Epithelial cell of esophagus (primary cell): ENCODE measurements around the gene GDAP2.

Source experiments
- DNase-seq: peaks from one replicate; pipeline ENCODE4 v3.0.0; 2010; ENCODE audit warnings: low read depth
- H3K4me3 ChIP-seq: 2 replicates; pipeline ENCODE4 v1.5.1; 2011; ENCODE audit warnings: mild to moderate bottlenecking, low read length, control low read depth
- TF ChIP-seq, protein P1 (sequence below): IDR thresholded peaks from 2 replicates; pipeline ENCODE4 v1.5.1; 2011; ENCODE audit warnings: low read depth, mild to moderate bottlenecking, low read length, control low read depth, inconsistent platforms; ENCODE audit not compliant: insufficient read depth; ENCODE audit errors: missing control alignments

The GDAP2 gene

DNA sequence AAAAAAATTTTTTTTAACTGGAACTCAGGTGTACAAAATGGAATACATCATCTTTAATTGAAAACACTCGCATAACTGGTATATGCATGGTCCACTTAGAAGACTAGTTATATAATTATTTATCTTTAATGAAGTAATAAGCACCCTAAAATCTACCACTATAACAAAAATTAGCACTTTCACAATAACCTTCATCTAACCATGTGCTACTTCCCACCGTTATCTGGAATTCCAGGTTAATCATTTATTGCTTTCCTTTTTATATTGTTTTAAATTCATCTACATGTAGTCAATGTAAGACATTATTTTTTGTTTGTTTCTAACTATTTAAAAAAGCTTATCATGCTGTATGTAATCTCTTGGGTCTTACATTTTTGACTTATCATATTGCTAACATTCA is 39.0 kb downstream of the GDAP2 start:
- no peak overlapping the region for H3K4me3 ChIP-seq
- no peak for DNase-seq
- TF ChIP-seq, protein P1, sequence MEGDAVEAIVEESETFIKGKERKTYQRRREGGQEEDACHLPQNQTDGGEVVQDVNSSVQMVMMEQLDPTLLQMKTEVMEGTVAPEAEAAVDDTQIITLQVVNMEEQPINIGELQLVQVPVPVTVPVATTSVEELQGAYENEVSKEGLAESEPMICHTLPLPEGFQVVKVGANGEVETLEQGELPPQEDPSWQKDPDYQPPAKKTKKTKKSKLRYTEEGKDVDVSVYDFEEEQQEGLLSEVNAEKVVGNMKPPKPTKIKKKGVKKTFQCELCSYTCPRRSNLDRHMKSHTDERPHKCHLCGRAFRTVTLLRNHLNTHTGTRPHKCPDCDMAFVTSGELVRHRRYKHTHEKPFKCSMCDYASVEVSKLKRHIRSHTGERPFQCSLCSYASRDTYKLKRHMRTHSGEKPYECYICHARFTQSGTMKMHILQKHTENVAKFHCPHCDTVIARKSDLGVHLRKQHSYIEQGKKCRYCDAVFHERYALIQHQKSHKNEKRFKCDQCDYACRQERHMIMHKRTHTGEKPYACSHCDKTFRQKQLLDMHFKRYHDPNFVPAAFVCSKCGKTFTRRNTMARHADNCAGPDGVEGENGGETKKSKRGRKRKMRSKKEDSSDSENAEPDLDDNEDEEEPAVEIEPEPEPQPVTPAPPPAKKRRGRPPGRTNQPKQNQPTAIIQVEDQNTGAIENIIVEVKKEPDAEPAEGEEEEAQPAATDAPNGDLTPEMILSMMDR: no peak

DNA sequence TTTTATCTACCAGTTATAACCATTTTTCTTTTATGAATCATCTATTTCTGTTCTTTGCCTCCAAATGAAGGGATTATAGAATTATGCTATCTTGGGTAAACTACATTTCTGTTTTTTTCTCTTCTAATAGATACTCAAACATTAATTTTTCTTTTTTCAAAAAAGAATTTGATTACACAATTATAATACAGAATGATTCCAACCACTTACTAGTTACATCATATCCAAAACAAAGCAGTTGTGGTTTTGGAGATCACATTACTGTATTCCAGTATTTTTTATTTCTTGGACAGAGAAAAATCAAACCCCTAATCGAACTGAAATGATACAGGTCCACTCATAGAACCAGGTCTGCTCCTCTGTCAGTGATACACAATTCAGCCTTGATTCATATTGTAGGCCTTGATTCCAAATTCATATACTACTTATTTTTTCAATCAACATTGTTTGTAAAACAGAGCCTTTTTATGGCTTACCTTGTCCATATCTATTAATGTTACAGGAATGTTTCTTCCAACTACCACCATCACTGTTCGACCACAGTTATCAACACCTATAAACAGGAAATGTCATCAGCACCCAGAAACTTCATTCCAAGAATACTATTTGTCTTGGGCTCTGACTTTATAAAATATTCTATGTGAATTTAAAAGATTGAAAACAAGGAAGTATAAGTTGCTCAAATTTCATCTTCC is 43.2 kb downstream of the GDAP2 start:
- no peak overlapping the region for H3K4me3 ChIP-seq
- TF ChIP-seq, protein P1: no peak
- peak; percentile 6 for DNase-seq

DNA sequence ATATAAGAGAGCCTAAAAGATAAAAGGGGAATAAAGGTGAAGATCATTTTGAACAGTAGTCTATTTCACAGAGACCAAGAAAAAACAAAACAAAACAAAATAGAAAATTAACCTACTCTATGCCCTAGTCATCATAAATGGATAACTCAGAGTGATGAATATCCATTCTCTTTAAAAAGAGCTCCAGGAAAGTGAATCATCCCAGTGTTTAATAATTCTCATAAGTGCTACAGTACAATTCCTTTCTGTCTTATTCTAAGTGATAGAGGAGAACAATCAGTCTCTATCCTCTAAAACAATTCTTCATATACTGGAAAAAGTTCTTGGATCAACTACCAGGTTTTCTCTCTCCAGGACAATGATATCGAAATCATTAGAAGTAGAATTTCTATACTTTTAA is 45.8 kb downstream of the GDAP2 start:
- no peak overlapping the region for H3K4me3 ChIP-seq
- no peak for DNase-seq
- TF ChIP-seq, protein P1: no peak

DNA sequence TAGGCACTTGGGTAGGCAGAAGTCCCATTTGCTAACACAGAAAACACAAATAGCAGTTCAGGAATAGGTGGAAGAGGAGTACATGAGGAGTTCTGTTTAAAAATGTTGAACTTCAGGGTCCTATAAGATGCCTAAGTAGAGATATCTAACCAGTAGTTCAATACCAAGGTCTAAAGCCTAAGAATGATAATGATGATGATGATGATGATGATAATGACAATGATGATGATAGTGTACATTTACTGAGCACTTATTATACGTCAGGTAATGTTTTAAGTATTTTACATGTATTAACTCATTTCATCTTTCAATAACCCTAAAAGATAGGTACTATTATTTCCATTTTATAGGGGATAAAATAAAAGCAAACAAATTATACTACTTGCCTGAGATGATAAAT is 50.1 kb downstream of the GDAP2 start:
- TF ChIP-seq, protein P1: no peak
- H3K4me3 ChIP-seq: no peak overlapping the region
- no peak for DNase-seq

DNA sequence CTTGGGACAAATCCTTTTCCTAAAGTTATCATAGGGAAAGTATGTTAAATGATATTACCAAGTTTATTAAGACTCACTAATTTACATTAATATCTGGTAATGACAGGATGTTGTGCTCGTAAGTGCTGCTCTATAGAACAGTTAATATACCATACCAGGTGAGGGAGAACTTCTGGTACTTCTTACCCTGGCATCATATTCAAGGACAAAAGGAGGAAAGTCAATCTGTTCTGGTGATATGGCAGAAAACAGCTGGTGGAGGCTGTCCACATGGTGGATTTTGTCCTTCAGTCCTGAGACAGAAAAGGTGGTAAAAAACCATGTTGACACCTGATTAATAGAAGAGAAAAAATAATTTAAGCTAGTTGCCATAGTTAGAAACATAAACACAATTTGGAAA is 51.6 kb downstream of the GDAP2 start:
- TF ChIP-seq, protein P1: no peak
- DNase-seq: no peak
- no peak overlapping the region for H3K4me3 ChIP-seq

DNA sequence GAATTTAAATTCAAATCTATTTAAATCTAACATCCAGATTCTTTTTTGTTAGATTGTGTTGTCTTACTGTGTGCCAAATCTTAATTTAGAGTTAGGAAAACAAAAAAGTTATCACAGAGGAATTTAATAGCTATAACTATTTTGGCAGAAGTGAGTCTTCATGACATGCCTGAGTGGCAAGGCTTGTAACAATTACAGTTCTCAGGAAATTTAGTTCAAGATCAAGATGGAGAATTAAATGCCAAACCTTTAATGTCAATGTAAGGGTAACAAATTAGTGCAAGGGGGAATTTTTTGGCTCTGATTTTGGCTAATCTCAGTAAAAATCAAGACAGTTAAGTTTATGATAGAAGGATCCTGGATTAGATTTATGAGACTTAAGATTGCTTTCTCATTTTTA is 58.4 kb downstream of the GDAP2 start:
- no peak for DNase-seq
- TF ChIP-seq, protein P1: no peak

DNA sequence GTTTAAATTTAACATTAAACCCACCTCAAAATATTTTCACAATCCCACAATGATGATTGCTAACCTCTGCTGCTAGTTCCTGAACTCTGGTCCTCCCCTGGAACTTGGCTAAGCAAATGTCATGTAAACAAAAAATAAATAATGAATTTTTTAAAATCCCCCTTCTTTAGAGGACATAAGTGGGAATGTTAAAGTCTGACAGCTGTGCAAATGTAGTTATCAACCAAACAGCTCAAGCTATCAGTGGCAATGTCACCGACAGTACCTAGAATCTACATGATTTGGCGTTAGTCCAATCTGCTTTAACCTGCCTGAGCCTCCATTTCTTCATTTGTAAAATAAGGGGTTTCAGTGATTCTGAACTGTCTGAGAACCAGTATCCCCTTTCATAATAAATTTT is 67.7 kb downstream of the GDAP2 start:
- no peak for DNase-seq
- TF ChIP-seq, protein P1: no peak
- H3K4me3 ChIP-seq: no peak overlapping the region

More for the DNA sequence above, 58.4 kb downstream of the GDAP2 start:
- no peak overlapping the region for H3K4me3 ChIP-seq
